Measurements from ENCODE around the gene PKDREJ.
"Not testable (repeated sequence)": the region's sequence is repeated elsewhere in the genome, so short reads cannot be mapped to it uniquely, and the experiment has no call there.

Gene PKDREJ

DNA sequence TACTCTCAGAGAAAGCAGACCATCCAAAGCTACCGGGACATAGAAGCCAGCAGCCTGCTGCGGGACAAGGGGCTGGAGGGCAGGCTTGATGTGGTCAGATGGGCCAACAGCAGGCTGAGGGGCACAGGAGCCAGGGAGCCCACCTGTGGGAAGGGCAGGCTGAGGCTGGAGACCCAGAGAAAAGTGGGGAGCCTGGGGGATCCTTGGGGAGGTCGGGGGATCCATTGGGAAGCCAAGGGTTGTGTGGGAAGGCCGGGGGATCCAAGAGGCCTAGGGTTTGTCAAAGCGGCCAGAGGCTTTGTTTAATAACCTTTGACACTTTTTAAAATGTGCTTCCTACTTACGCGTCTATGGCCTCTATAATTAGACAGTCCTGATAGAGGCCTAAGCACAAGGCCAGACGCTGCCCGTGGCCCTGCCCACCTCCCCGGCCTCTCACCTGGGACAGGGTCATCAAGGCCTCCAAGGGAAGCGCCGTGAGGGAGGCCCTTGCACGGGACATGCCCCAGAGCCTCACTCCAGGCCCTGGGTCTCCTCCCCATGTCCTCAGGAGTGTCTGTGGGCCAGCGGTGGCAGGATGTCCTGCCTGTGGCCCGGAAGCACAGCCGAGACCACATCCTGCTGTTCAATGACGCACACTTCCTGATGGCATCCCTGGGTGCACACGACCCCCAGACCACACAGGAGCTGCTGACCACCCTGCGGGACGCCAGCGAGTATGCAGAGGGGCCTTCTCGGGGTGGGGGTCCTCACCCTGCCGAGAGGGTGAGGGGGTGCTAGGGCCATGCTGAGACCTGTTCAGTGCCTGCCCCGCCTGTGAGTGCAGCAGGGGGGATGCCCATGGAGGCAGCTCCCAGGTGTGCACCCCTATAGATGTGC is 25.0 kb upstream of the PKDREJ start:
- DNase-seq, result no peak

DNA sequence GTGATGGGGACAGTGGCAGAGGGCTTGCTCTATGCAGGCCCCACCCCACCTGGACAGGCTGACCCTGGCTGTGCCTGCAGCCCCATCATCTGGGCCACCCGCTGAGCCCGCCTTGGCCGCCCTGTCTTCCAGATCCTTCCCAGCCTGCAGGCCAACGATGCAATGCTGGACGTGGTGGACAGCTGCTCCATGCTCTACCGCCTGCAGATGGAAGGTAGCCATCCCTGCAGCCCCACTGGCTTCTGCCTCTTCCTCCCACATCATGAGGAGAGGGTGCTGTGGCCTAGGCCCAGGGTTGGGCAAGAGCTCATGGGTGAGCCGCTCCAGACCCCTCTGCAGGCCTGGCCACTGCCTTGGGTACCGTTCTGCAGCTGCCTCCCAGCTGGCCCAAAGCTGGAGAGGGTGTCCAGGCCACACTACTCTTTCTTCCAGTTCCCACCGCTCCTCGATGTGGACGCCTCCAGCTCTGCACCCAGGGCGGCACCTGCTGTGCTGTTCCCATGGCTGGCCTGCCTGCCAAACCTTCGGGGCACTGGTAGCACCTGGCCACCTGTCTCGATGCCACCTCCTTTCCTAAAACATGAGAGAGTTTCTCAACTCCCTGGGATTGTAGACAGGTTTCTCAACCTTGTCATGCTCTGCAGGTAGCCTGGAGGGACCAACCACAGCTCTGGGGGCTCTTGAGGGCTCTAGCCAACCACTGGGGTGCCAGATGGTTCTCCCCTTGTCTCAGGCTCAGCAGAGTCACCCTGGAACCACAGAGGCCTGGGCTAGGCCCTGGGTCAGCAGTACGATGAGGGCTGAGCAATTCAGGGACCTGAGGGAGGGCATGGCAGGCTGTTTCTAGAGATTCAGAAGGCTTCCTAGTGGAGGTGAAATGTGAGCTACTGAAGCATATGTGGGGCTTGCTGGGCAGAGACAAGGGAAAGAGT is 24.1 kb upstream of the PKDREJ start:
- no peak for DNase-seq

DNA sequence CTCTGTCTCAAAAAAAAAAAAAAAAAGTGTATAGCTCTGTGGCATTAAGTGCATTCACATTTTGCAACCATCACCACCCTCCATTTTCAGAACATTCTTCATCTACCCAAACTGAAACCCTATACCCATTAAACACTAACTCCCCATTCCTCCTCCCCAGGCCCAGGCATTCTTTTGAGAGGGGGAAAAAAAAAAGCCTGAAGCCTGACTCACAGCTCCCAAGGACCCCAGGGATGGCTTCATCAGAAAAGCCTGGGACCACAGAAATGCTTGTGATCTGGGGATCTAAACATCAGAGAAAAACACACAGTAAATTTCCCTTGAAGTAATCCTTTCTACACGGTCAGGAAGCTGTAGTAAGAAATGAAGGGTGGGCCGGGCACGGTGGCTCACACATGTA is 22.9 kb upstream of the PKDREJ start:
- no peak for DNase-seq

GRCh38 chr22:46281866-46282678 is 18.9 kb upstream of the PKDREJ start:
- no peak for DNase-seq

GRCh38 chr22:46280999-46281623 is 18.0 kb upstream of the PKDREJ start:
- DNase-seq, result no peak

GRCh38 chr22:46280063-46280817 is 17.1 kb upstream of the PKDREJ start:
- DNase-seq, result no peak

DNA sequence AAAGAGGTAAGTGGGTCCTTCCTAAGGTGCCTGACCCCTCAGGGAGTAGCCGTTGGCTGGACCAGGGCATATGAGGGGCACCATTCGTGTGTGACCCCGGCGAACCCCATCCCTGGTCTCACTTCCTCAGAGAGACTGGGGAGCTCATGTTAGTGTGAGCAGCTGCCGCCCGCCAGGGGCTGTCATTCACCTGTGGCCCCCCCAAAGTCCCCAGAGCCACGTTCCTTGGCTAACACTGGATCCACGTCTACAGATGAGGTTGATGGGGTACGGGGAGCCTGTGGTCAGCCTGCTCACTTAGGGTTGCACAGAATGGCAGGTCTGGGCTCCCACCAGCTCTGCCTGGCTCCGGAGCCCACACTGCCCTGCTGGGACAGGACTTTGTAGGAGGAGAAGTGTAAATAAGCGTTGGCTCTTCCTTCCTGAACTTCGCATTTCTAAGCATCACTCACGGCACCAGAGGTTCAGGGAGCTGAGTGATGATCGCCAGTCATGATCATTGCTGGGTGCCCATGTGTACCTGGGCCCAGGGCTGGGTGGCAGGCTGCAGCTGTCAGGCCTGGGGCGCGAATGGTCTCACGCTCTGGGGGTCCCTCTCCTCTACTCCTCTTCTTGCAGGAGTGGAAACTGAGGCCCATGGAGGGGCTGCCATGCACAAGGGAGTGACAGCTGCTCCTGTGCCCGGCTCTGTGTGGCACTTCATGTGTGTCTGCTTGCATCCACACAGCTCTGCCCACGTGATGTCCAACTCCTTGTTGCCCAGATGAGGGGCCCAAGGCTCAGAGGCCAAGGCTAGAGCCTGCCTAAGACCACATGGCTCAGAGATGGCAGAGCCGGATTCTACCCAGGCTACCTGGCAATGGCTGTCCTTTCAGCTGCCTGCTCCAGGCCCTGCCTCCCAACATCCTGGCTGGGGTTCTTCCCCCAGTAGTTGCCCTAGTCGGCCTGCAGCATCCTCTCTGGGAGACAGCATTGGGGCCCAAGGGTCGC is 15.8 kb upstream of the PKDREJ start:
- no peak for DNase-seq

DNA sequence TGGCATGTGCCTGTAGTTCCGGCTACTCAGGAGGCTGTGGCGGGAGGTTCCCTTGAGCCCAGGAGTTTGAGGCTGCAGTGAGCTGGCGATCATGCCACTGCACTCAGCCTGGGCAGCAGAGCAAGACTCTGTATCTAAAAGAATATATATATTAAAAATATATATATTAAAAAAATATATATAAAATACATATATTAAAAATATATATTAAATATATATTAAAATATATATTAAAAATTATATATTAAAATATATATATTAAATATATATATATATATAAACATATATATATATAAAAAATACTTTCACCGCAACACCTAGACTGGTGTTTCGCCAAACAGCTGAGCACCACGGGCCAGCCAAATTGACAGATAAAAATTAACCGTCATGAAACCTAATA is 13.4 kb upstream of the PKDREJ start:
- no peak for DNase-seq

GRCh38 chr22:46275455-46276122 is 12.4 kb upstream of the PKDREJ start:
- no peak for DNase-seq

DNA sequence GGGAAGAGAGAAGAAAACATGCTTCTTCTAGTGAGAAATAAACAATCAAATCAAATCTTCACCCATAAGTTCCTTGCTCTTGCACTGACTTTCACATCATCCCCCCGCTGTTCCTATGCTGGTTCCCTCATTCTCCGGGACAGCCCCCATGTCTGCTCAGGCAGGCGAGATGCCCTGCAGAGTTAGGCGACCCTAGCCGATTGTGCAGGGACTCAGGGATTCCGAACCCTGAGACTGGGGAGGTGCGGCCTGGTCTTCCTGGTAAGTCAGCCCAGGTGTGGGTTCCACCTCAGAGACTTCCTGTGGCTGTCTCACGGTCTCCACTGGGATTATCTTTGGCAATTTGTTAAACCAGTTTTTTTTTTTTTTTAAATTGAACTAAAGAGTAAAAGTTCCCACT is 11.2 kb upstream of the PKDREJ start:
- DNase-seq, result no peak

DNA sequence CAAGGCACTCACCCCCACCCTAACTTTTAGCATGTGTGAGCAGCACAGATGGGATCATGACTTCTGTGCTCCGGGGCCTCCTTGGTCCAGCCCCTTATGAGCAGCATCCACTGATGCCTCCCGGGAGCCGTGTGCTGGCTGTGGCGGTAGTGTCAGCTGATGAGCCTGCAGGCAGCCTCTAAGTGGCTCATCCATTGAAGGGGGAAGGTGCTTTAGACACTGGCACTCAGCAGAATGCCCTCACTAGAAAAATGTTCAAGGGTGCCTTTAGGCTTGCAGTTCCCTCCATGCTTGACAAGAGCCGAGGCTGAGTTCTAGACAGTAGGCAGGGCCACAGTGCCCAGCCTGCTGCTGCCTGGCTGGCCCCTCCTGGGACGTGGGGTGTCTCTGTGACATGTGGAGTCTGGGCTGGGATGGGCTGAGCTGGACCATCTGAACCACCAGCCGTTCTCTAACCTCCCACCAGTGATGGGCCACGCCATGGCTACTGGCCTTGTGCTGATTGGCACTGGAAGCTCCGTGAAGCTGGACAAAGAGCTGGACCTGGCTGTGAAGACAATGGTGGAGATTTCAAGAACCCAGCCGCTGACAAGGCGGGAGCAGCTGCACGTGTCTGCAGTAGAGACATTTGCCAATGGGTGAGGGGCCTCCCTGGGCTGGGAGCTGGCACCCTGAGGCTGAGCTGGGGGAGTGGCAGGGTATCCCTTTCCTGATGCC is 10.4 kb upstream of the PKDREJ start:
- DNase-seq, result no peak

DNA sequence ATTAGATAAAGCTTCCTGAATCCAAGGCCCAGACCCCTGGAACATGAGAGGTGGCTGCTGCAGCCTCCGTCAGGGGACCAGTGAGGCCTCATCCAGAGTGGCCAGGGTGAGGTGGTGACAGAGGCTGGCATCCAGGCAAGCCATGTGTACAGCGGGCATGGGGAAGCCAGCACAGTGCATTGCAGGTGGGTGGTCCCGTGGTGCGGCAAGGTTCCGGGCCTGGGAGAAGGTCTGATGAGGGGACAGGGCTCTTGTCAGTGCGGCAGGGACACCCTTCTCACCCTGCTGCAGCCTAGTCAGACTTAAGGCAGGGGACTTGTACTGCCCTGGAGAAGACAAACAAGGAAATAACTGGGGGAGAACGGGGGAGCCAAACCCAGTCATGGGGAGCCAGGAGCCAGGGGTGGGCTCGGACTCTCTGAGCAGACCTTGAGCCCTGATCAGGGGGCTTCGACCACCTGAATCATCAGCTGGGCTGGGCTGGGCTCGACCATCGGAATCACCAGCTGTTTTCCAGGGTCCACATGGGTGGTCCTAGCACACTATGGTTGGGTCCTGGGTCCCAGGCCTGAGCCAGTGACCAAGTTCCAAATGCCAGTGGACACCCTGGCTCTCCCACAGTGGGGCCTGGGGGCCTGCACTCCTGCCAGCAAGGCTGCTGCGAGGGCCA is 9.8 kb upstream of the PKDREJ start:
- DNase-seq, result no peak

GRCh38 chr22:46272196-46272595 is 9.1 kb upstream of the PKDREJ start:
- DNase-seq, result no peak

DNA sequence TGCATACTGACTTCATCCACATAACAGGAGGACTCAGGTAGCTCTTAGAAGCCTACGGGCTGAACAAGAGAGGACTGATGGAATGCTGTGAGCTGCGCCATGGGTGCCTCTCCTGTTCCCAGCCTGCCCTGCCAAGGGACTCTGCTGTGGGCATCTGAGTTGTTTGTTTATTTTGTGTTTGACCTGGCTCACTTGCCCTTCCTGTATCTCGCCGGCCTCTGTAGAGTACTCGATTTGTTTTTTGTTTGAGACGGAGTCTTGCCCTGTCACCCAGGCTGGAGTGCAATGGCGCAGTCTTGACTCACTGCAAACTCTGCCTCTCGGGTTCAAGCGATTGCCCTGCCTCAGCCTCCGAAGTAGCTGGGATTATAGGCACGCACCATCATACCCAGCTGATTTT is 6.4 kb upstream of the PKDREJ start:
- DNase-seq, result no peak

- peak; percentile 38 for DNase-seq
Measured at GRCh38 chr22:46267431-46268279, 4.5 kb upstream of the PKDREJ start, which contains the start of gene TTC38. Gene TTC38 (plus strand): TSS chr22:46268008. CDS start chr22:46268040, 32 bp downstream.

- not testable (repeated sequence) for DNase-seq
Measured at GRCh38 chr22:46265627-46266026, 2.5 kb upstream of the PKDREJ start.

DNA sequence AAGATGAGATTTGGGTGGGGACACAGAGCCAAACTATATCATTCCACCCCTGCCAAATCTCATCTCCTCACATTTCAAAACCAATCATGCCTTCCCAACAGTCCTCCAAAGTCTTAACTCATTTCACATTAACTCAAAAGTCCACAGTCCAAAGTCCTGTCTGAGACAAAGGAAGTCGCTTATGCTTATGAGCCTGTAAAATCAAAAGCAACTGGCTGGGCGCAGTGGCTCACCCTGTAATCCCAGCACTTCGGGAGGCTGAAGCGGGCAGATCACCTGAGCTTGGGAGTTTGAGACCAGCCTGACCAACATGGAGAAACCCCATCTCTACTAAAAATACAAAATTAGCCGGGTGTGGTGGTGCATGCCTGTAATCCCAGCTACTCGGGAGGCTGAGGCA is 1.4 kb upstream of the PKDREJ start:
- not testable (repeated sequence) for DNase-seq
